HG02610 (cell line): Measurements from ENCODE around the gene MTNR1A.

Experiments used
- ATAC-seq: cut with Tn5 transposase; IDR thresholded peaks from one replicate; pipeline ENCODE4 v1.9.1; 2021; ENCODE audit warnings: mild to moderate bottlenecking, moderate library complexity; ENCODE audit not compliant: unreplicated experiment

Gene MTNR1A

DNA sequence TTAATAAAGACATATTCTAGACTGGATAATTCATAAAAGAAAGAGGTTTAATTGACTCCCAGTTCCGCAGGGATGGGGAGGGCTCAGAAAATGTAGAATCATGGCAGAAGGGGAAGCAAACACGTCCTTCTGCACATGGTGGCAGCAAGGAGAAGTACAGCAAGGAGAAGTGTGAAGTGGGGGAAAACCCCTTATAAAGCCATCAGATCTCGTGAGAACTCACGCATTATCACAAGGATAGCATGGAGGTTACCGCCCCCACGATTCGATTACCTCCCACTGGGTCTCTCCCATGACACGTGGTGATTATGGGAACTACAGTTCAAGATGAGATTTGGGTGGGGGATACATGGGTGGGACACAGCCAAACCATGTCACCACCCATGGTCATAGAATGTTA is 58.3 kb downstream of the MTNR1A start:
- ATAC-seq = no peak

DNA sequence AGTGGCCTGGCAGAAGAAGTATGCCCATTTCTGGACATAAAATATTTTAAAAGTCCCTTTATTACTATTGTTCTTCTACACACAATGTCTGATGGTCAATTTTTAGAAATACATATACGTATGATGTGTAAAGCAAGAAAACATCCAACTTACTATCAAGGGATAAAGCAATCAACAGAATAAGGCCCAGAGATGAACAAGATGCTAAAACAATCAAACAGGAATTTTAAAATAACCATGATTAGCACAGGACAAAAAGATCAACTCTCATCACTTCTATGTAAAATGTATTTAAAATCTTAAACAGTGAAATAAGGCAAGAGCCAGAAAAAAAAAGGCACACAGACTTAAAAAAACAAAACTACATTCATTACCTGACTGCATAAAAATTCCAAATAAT is 60.9 kb downstream of the MTNR1A start:
- no peak for ATAC-seq

DNA sequence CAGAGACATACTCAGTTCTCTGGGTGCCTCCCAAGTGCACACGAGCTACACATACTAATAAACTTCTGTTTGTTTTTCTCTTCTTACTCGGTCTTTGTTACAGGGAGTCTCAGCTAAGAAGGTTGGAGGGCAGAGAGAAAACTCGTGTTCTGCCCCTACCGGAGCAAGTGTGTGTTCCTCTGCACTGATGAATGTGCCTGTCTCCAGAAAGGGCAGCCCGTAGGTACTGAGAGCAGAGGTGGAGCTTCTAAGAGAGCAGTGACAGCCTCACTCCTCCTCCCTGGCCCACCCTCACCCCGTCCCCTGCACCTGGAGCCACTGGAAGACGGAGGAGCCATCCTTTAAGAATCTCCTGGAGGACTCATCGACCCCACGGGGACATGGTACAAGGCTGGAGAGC is 67.6 kb downstream of the MTNR1A start:
- ATAC-seq = no peak

- no peak for ATAC-seq
Measured at GRCh38 chr4:186486172-186486571, 69.2 kb downstream of the MTNR1A start.

- no peak for ATAC-seq
Measured at GRCh38 chr4:186485561-186486062, 69.8 kb downstream of the MTNR1A start.

DNA sequence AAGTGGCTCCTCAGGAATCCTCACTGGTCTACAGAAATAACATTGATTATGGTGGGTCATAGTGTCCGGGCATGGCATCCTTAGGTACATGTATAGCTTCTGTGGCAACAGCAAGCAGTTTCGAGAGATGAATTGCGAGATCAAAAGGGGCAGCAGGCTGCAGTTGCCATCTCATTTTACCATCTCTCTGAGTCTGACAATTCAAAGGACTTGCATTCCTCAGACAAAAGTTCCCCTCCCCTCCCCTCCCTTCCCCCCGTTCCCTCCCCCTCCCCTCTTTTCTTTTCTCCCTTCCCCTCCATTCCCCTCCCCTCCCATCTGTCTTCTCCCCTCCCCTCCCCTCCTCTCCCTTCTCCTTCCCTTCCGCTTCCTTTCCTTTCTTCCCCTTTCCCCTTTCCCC is 70.2 kb downstream of the MTNR1A start:
- ATAC-seq = no peak

DNA sequence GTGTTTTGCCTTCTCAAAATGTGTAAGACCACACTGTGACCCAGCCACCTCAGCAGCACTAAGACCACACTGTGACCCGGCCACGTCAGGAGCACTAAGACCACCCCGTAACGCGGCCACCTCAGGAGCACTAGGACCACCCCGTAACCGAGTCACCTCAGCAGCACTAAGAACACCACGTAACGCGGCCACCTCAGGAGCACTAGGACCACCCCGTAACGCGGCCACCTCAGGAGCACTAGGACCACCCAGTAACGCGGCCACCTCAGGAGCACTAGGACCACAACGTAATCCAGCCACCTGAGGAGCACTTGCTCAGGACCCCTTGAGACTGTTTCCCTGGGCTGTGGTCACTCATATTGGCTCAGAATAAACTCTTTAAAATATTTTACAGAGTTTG is 71.7 kb downstream of the MTNR1A start:
- ATAC-seq = no peak
